HuH-7.5 (cell line): Measurements from ENCODE around the gene FXR2.
A peak's percentile ranks its signal among the peaks of the same experiment; 100 is the strongest.
"Not testable (repeated sequence)": the region's sequence is repeated elsewhere in the genome, so short reads cannot be mapped to it uniquely, and the experiment has no call there.

ENCODE experiments used
- DNase-seq: peaks from one replicate; pipeline ENCODE4 v3.0.0; 2011; ENCODE audit warnings: low spot score

FXR2 gene

GRCh38 chr17:7627250-7628121 is 12.8 kb upstream of the FXR2 start, which contains the start of gene SAT2:
TSS of gene SAT2 (minus strand) at chr17:7627821. CDS start at chr17:7627635, 186 bp downstream.
- DNase-seq = peak; percentile 84

GRCh38 chr17:7626956-7627249 is 12.2 kb upstream of the FXR2 start:
- DNase-seq = no peak

GRCh38 chr17:7626307-7626706 is 11.6 kb upstream of the FXR2 start:
- DNase-seq = no peak

GRCh38 chr17:7625749-7626148 is 11.1 kb upstream of the FXR2 start:
- not testable (repeated sequence) for DNase-seq

GRCh38 chr17:7623661-7624060 is 9.0 kb upstream of the FXR2 start:
- DNase-seq = no peak

GRCh38 chr17:7620835-7621234 is 6.1 kb upstream of the FXR2 start:
- DNase-seq = no peak

GRCh38 chr17:7618608-7619007 is 3.9 kb upstream of the FXR2 start:
- no peak for DNase-seq

- no peak for DNase-seq
Observed at GRCh38 chr17:7615265-7615747, 609 bp upstream of the FXR2 start.

- no peak for DNase-seq
Observed at GRCh38 chr17:7613769-7614424, 800 bp downstream of the FXR2 start.

GRCh38 chr17:7612294-7612640 is 2.4 kb downstream of the FXR2 start:
- no peak for DNase-seq

GRCh38 chr17:7611635-7612293 is 2.9 kb downstream of the FXR2 start:
- DNase-seq = no peak

- no peak for DNase-seq
Observed at GRCh38 chr17:7610641-7611040, 4.1 kb downstream of the FXR2 start.

- DNase-seq = no peak
Observed at GRCh38 chr17:7606280-7606679, 8.4 kb downstream of the FXR2 start.

- not testable (repeated sequence) for DNase-seq
Observed at GRCh38 chr17:7597561-7597960, 17.1 kb downstream of the FXR2 start.

- no peak for DNase-seq
Observed at GRCh38 chr17:7593296-7593695, 21.4 kb downstream of the FXR2 start.

- no peak for DNase-seq
Observed at GRCh38 chr17:7592422-7593021, 22.2 kb downstream of the FXR2 start.

GRCh38 chr17:7591596-7591995 is 23.1 kb downstream of the FXR2 start:
- no peak for DNase-seq

- no peak for DNase-seq
Observed at GRCh38 chr17:7590743-7591142, 24.0 kb downstream of the FXR2 start.

GRCh38 chr17:7589891-7590691 is 24.6 kb downstream of the FXR2 start, which contains the start of gene SOX15:
TSS of gene SOX15 (minus strand) at chr17:7590094. CDS start at chr17:7589676, 418 bp downstream.
- no peak for DNase-seq

- DNase-seq = no peak
Observed at GRCh38 chr17:7589204-7589868, 25.4 kb downstream of the FXR2 start.
